Measurements from ENCODE around the gene MTG2. TPM values are rescaled to one million over a fixed set of nuclear protein-coding genes. Genes with fewer than 3 reads are reported as not detected.

Gene MTG2
- total RNA-seq, 4 donors from 2014 or later: 17.0 to 26.1 (median 22.6) TPM

- TF ChIP-seq CTCF (IDR thresholded peaks at IDR 0.05; ENCODE audit: low read depth): no peak
Measured at GRCh38 chr20:62234339-62234738, 51.5 kb downstream of the MTG2 start.

- no peak for TF ChIP-seq CTCF (IDR thresholded peaks at IDR 0.05; ENCODE audit: low read depth)
Measured at GRCh38 chr20:62235001-62235776, 52.4 kb downstream of the MTG2 start.

GRCh38 chr20:62235777-62236157, 52.9 kb downstream of the MTG2 start:
- TF ChIP-seq CTCF (IDR thresholded peaks at IDR 0.05; ENCODE audit: low read depth): no peak

GRCh38 chr20:62236200-62236599, 53.4 kb downstream of the MTG2 start:
- TF ChIP-seq CTCF (IDR thresholded peaks at IDR 0.05; ENCODE audit: low read depth): no peak

- no peak for TF ChIP-seq CTCF (IDR thresholded peaks at IDR 0.05; ENCODE audit: low read depth)
Measured at GRCh38 chr20:62236766-62237513, 54.1 kb downstream of the MTG2 start.

- no peak for TF ChIP-seq CTCF (IDR thresholded peaks at IDR 0.05; ENCODE audit: low read depth)
Measured at GRCh38 chr20:62237514-62237800, 54.6 kb downstream of the MTG2 start.

- no peak for TF ChIP-seq CTCF (IDR thresholded peaks at IDR 0.05; ENCODE audit: low read depth)
Measured at GRCh38 chr20:62237801-62238568, 55.2 kb downstream of the MTG2 start, which contains the start of gene OSBPL2. Gene OSBPL2, plus strand, starts transcription at chr20:62238521. Its CDS starts 17,664 bp downstream, at chr20:62256185.
